LNCAP (cell line): ENCODE results near the gene SDC1.

Experiments
- CTCF ChIP-seq: fragments of 450-650 bp; IDR thresholded peaks from 2 replicates; pipeline ENCODE4 v1.5.1; 2017; ENCODE audit warnings: mild to moderate bottlenecking

SDC1 gene

GRCh38 chr2:20207051-20207450, 17.9 kb downstream of the SDC1 start:
- TF ChIP-seq CTCF: no peak

- TF ChIP-seq CTCF: no peak
Measured at GRCh38 chr2:20205915-20206524, 18.9 kb downstream of the SDC1 start.

GRCh38 chr2:20205069-20205468, 19.9 kb downstream of the SDC1 start:
- no peak for TF ChIP-seq CTCF

- TF ChIP-seq CTCF: no peak
Measured at GRCh38 chr2:20203521-20204225, 21.3 kb downstream of the SDC1 start.

GRCh38 chr2:20203072-20203471, 21.9 kb downstream of the SDC1 start:
- no peak for TF ChIP-seq CTCF

GRCh38 chr2:20201671-20202070, 23.3 kb downstream of the SDC1 start:
- no peak for TF ChIP-seq CTCF

- no peak for TF ChIP-seq CTCF
Measured at GRCh38 chr2:20200697-20201555, 24.0 kb downstream of the SDC1 start.
